Heart right ventricle (tissue), 16 donors: ENCODE data around the gene RTEL1. TPM values are rescaled to one million over a fixed set of nuclear protein-coding genes. Genes with fewer than 3 reads are reported as not detected.

Experiments
- ATAC-seq, 8 donors: fragments of 200-7000 bp; cut with Tn5 transposase; one replicate each; pipeline ENCODE4 v1.9.1; 2020; ENCODE audit warnings: mild to moderate bottlenecking in 8 of 8, moderate library complexity in 8 of 8, moderate number of reproducible peaks in 1 of 8
- DNase-seq, 2 donors: peaks; one replicate each; pipeline ENCODE4 v3.0.0-alpha.2; 2020
- H3K27ac ChIP-seq, 10 donors: fragments of 200-600 bp; sonication (generic) in 2 of 10; one replicate each; pipeline versions ENCODE4 v1.5.0 to v1.8.0; 2020 to 2022; ENCODE audit warnings: mild to moderate bottlenecking in 3 of 10
- H3K27me3 ChIP-seq, 7 donors: fragments of 200-600 bp; one replicate each; pipeline ENCODE4 v1.8.0; 2021 to 2022; ENCODE audit warnings: mild to moderate bottlenecking in 2 of 7
- H3K36me3 ChIP-seq, 9 donors: fragments of 200-600 bp; sonication (generic) in 1 of 9; one replicate each; pipeline versions ENCODE4 v1.5.0 to v1.8.0; 2020 to 2022; ENCODE audit warnings: mild to moderate bottlenecking in 2 of 9
- H3K4me1 ChIP-seq, 9 donors: fragments of 200-600 bp; sonication (generic) in 1 of 9; one replicate each; pipeline versions ENCODE4 v1.5.0 to v1.8.0; 2020 to 2022; ENCODE audit warnings: mild to moderate bottlenecking in 4 of 9
- H3K4me3 ChIP-seq, 10 donors: fragments of 200-600 bp; sonication (generic) in 2 of 10; one replicate each; pipeline versions ENCODE4 v1.5.0 to v1.8.0; 2020 to 2022; ENCODE audit warnings: mild to moderate bottlenecking in 7 of 10, moderate library complexity in 2 of 10
- H3K9me3 ChIP-seq, 11 donors: fragments of 200-600 bp in 10 of 11; sonication (generic) in 2 of 11; one replicate each; pipeline versions ENCODE4 v1.5.0 to v1.8.0; 2013 to 2022; ENCODE audit warnings: mild to moderate bottlenecking in 2 of 11, control low read depth in 1 of 11, moderate library complexity in 1 of 11
- CTCF ChIP-seq, 9 donors: fragments of 200-600 bp; sonication (generic) in 2 of 9; IDR thresholded peaks; one replicate each; pipeline versions ENCODE4 v1.5.0 to v1.8.0; 2021 to 2022; ENCODE audit warnings: antibody characterized with exemption in 9 of 9, mild to moderate bottlenecking in 5 of 9, moderate library complexity in 1 of 9
- WGBS, 2 donors: extraction: QIAGEN DNeasy Blood & Tissue Kit; methylation state at CpG; one replicate each; pipeline ENCODE4 v1.1.7; 2013; ENCODE audit warnings: inconsistent platforms in 1 of 2; 5-methylcytosine and 5-hydroxymethylcytosine counted together
- intact Hi-C, 10 donors: fragments of 100-400 bp; cut with DNase I; formaldehyde crosslinking; loops; one replicate each; pipeline versions ENCODE4 v1.11.1 to v1.14.2; 2022
- polyA plus RNA-seq, 2 donors: library from polyadenylated mRNA; stranded (reverse); fragments of 200-250 nt; gene quantifications; one replicate each; pipeline ENCODE4 v1.2.3, GENCODE V29; 2013
- total RNA-seq, 10 donors: library from RNA; stranded (reverse); fragmentation: NEBNext Ultra II Directional in 3 of 10; extraction: Animal tissue kit (Norgen Biotek cat#: 25700) in 3 of 10; gene quantifications; one replicate each; pipeline versions ENCODE4 v1.2.1 to v1.2.4, GENCODE V29; 2021 to 2023
- donor health status: Arrhythmogenic right ventricular cardiomyopathy.
- donor health status: ischemic (EF 13 %, LVEDD 7.1; RV severe dilation, severe dysfunction).
- donor health status: healthy with polysubstance abuse.
- donor health status: DM: no; HTN: yes; CAD: no.
- donor health status: DM: no; HTN: no; CAD: no.
- donor health status: ischemic (EF 25% LVEDD 6.9; RV normal size, moderate dysfunction).
- donor health status: ischemic (EF 25% LVEDD 5.7; RV mildly dilated, moderate dysfunction).
- donor health status: healthy.
- donor health status: DM: yes; HTN: yes; CAD: no.
- donor health status: Ischemic cardiomyopathy.
- donor health status: ischemic (EF 35%, LVEDD 5.7; RV mildly dilated, moderate dysfunction).
- donor health status: nonischemic (EF 11% LVEDD 7.7; RV severe dilation, severe dysfunction).
- donor health status: DM: yes; HTN: yes; CAD: no.
- donor health status: PGD.
- donor health status: ischemic (EF 29% LVEDD 5.4; RV normal size, mild dysfunction).
- donor health status: nonischemic (EF 23%, LVEDD 6.1; RV moderate dilation, normal function).

RTEL1 gene
- total and polyA plus RNA-seq, 12 donors = 5.3 to 18.8 (median 10.3) TPM

DNA sequence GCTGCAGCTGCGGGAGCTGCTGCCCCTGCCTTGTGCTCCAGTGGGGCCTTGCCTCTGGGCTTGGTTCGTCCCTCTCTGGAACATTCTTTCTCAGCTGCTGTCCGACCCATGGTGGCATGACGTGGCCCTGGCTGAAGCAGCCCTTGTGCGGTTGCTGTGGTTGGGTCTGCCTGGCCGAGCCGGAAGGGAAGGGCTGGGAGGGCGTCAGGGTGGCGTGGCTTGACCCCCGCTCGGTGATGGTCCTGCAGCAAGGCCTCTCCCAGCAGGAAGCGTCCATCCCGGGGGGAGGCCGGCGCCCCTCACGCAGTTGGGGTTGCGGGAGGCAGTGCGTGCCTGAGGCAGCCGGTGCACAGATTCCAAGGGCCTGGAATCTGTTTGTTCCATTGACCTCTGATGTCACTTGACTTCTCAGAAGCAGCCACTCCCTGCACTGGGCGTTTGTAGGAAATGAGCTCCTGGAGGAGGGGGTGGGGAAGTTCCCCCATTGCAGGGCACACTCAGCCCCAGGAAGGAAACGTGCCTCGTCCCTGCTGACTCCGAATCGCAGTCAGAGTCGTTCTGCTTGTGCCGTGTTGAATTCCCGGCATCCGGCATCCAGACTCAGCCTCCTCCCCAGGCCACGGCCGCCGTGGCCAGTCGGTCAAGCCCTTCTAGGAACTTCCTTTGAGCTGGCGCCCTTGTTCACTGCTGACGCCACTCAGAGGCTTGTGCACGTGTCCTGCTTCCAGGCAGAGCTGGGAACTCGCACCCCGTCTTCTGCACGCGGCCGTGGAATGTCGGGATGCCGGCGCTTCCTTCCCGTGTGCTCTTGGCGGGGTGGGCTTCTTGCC, 28.6 kb downstream of the RTEL1 start:
- TF ChIP-seq CTCF (IDR thresholded peaks at IDR 0.05) = no peak
- Histone ChIP-seq H3K36me3 (peaks cover 0 to 5% (median 0%) of the 10 kb centered on the region in 9 donors), H3K4me3 (peak overlapping the region in 5 of 10 donors; percentile 8 to 25 (median 19)), H3K4me1 (peaks cover 30 to 68% (median 56%) of the 10 kb centered on the region in 9 donors), H3K27me3 (no peaks in the 10 kb centered on the region), H3K9me3 (no peaks in the 10 kb centered on the region), H3K27ac (peak overlapping the region; percentile 79 to 96 (median 93))
- ATAC-seq (peak; percentile 69 to 83 (median 76)), DNase-seq (peak; percentile 77 to 89)
- intact Hi-C loops = loop anchor here in 1 of 10 donors (5.0 kb wide), 1 partner anchor 366 kb away; no protein-coding TSS in a partner anchor
- WGBS, 2 donors = 33 to 38% methylated on average over 45 of the region's 45 CpGs

- H3K4me1 ChIP-seq = peaks cover 24 to 70% (median 47%) of the 10 kb centered on the region in 9 donors
- no peaks in the 10 kb centered on the region for H3K9me3 ChIP-seq
- DNase-seq = no peak
- TF ChIP-seq CTCF (IDR thresholded peaks at IDR 0.05) = no peak
- H3K27me3 ChIP-seq = no peaks in the 10 kb centered on the region
- H3K36me3 ChIP-seq = peaks cover 0 to 9% (median 0%) of the 10 kb centered on the region in 9 donors
- ATAC-seq = no peak
- H3K27ac ChIP-seq = peak overlapping the region; percentile 79 to 96 (median 93)
- H3K4me3 ChIP-seq = peak overlapping the region in 4 of 10 donors; percentile 8 to 25 (median 20)
- intact Hi-C loops = loop anchor here in 1 of 10 donors (5.0 kb wide), 1 partner anchor 365 kb away; no protein-coding TSS in a partner anchor
- WGBS, 2 donors = 85 to 88% methylated on average over 28 to 29 of the region's 29 CpGs
Measured at GRCh38 chr20:63687419-63688178, 29.5 kb downstream of the RTEL1 start.

GRCh38 chr20:63688228-63689045, 30.3 kb downstream of the RTEL1 start:
- intact Hi-C loops = loop anchor here in 1 of 10 donors (5.0 kb wide), 1 partner anchor 364 kb away; no protein-coding TSS in a partner anchor
- Histone ChIP-seq H3K27me3 (no peaks in the 10 kb centered on the region), H3K27ac (peak overlapping the region; percentile 22 to 96 (median 93)), H3K4me1 (peaks cover 24 to 62% (median 38%) of the 10 kb centered on the region in 9 donors), H3K4me3 (no peak overlapping the region), H3K9me3 (no peaks in the 10 kb centered on the region), H3K36me3 (peaks cover 0 to 9% (median 0%) of the 10 kb centered on the region in 9 donors)
- peak in 1 of 2 donors; percentile 33 for DNase-seq
- TF ChIP-seq CTCF (IDR thresholded peaks at IDR 0.05) = no peak
- no peak for ATAC-seq
- 64 to 70% methylated on average over 31 of the region's 31 CpGs for WGBS, 2 donors
